ENCODE data around the gene ZFP62.
"Not testable (repeated sequence)": the region's sequence is repeated elsewhere in the genome, so short reads cannot be mapped to it uniquely, and the experiment has no call there.

Gene ZFP62

DNA sequence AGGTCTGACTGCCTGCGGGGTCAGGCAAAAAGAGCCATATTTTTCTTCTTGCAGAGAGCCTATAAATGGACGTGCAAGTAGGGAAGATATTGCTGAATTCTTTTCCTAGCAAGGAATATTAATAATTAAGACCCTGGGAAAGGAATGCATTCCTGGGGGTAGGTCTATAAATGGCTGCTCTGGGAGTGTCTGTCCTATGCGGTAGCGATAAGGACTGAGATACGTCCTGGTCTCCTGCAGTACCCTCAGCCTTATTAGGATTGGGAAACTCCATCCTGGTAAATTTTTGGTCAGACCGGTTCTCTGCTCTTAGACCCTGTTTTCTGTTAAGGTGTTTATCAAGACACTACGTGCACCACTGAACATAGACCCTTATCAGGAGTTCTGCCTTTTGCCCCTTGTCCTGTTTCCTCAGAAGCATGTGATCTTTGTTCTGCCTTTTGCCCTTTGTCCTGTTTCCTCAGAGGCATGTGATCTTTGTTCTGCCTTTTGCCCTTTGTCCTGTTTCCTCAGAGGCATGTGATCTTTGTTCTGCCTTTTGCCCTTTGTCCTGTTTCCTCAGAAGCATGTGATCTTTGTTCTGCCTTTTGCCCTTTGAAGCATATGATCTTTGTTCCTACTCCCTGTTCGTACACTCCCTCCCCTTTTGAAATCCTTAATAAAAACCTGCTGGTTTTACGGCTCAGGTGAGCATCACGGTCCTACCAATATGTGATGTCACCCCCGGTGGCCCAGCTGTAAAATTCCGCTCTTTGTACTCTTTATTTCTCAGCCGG is 32.1 kb downstream of the ZFP62 start:
- not testable (repeated sequence) for DNase-seq

- DNase-seq, result not testable (repeated sequence)
Observed at GRCh38 chr5:180827374-180827773, 33.7 kb downstream of the ZFP62 start.

DNA sequence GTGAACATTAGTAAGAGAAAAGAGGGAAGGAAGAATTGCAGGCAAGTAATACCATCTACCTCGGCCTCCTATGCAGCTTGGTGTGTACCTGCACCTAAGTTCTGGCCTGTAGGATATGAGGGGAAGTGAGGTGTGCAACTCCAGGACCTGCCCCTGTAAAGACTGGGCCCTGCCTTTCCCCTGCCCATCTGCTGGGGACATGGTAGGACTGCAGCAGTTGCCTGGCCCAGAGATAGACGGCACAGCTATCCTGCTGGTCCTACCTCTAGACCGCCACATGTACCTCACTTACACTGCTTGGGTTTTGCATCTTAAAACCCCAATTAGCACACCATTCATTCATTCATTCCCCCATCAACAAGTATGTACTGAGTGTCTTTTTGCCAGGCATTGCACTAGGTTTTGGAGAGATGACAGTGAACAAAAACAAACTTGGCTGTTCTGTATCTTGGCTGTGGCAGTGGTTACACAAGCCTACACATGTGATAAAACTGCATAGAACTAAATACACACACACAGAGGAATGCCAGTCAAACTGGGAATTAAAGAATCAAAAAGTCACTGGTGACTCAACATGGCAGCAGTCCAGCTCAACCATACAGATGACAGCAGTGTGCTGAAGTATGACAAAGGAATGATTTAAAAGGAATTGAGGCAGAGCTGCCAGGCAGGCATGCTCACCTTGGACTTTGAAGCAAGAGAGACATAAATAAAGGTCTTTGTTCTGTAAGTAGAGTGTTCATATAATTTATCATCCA is 35.1 kb downstream of the ZFP62 start:
- DNase-seq, result no peak

- DNase-seq, result no peak
Observed at GRCh38 chr5:180824630-180825476, 36.2 kb downstream of the ZFP62 start.

DNA sequence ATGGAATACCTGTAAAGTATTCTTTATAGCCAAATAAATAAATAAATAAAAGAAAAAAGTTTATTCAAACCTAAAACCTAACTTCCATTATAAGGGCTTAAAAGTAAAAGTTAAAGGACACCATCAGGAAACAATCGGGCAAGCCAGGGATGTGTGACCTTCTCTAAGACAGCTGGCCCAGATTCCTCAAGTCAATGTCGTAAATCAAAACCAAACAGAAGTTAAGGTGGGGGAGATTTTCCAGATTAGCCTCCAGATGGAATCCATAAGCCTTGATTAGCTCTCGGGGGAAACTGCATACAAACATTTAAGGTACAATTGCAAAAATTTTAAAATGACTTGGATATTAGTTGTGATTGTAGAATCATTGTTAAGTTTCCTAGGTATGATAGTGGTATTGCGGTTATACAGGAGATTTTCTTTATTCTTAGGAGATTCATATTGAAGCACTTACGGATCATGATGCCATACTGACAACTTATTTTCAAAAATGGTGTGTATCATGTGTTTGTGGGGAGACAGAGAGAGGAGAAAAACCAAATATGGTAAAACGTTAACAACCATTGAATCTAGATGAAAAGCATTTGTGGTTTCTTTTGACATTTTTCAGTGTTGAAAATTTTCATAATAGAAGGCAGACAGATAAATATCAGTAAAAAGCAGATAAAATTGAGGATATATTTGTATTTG is 37.0 kb downstream of the ZFP62 start:
- no peak for DNase-seq

DNA sequence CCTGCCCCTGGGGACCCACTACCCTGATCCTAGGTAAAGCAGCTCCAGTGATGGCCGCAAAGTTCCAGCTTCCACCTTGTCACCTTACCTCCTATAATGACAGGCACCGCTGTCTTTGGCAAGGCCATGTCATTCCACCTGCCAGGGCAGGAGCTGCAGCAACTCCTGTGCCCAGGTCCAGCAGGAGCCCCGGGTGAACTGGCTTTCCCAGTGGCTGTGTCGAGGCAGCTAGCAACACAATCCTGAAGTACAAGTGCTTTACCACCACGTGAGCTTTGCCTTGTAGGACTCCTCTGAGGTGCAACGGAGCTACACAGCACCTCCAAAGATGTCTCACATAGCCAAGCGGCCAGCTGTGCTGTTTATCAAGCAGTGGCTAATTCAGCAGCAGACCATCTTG is 37.7 kb downstream of the ZFP62 start:
- no peak for DNase-seq

DNA sequence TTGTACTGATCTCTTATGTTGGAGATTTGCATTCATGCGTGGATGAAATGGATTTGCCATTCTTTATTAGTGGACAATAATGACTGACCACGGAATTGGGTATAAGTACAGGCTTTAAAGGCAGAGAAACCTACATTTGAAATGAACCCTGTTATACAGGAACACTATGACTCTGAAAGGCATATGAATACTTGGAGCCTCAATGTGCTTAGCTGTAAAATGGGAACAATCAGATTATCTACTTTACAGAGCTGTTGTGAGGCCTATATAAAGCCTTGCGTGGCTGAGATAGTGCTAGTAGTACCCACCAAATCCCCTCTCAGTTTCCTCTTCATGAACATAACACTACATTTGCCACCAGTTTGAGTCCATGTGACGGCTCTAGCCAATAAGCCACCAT is 39.5 kb downstream of the ZFP62 start:
- DNase-seq, result no peak

DNA sequence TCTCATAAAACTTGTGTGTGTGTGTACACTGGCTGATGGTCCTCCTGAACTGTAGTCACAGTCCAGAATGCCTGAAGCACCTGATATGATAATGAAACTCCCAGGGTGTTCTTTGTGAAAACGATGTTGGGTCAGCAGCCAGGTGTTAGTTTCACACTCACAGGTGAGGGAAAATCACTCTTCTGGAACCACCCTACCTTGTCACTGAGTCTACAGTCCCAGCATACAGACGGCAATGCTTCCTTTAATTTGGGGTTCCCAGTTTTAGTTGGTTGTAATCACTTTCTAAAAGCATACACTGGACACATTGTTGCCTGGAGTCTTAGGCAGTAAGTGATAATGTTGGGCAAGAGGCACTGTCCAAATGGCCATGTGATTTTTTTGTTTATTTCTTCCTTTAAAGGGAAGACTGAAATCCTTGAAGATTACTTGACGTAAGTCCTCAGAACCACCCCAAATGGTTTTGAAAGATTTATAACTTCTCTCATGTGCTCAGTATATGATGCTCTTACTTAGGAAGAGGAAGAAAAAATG is 40.2 kb downstream of the ZFP62 start:
- no peak for DNase-seq

DNA sequence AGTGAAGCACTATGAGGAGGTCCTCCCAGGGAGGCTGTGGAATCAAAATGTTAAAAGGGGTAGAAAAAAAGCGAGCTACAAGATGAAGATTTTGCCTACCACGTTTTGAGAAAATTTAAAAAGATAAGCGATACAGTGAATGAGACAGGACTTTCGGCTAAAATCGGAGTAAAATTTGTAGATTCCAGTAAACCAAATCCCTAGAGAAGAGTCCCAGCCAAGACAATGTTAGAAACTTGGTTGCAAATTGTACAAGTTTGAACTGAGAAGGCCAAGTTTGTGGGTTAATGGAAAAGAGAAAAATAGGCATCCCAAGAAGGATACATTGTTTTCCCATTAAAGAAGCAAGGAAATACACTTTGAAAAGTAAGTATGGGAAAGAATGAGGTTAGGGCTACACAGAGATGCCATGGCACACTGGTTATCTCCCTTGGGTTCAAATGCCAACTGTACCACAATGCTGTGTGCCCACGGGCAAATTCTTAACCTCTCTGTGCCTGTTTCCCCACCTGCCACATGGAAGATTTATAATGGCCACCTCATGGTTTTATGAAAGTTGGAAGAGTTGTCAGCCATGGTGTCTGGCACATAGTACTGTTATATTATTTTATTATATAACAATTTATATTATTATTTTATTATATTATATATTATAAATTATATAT is 42.3 kb downstream of the ZFP62 start:
- no peak for DNase-seq

- no peak for DNase-seq
Observed at GRCh38 chr5:180817893-180818674, 43.0 kb downstream of the ZFP62 start.

DNA sequence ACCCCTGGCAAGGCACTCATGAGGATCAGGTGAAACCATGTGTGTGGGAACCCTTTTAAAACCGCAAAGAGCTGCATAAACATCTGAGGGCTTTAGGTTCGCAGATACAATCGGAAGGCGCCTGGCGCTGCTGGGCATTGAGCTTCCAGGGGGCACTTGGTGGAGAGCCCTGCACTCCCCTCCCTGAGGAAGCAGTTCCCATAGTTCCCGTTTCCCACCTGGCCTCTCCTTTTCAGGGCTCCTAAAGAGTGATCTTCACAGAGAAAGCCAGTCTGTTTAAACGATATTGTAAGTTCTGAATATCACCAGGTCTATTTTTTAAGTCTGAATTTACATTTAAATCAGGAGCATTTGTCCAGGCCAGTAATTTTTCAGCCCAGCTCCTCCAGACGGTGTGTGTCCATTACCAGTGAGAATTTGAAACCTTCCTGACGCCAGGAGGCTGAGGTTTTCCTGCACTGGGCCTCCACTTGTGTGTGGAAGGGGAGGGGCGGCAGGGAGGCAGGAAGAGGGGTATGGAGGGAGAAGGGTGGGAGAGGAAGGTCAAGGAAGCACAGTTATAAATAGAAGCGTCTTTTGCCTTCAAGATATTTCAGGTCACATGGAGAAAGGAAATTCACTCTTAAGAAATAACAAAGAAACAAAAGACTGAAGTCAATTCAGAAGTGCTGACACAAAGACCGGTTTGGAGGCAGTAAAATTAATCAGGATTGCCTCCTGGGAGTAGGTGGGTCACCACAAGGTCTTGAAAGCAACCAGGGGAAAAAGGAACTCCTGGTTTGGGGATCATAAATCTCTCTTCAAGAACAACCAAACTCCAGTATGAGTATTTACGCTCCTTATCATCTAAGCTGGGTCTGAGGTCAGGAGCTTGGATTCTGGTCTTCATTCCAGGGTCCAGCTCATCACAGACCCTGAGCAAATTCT is 44.2 kb downstream of the ZFP62 start:
- no peak for DNase-seq

DNA sequence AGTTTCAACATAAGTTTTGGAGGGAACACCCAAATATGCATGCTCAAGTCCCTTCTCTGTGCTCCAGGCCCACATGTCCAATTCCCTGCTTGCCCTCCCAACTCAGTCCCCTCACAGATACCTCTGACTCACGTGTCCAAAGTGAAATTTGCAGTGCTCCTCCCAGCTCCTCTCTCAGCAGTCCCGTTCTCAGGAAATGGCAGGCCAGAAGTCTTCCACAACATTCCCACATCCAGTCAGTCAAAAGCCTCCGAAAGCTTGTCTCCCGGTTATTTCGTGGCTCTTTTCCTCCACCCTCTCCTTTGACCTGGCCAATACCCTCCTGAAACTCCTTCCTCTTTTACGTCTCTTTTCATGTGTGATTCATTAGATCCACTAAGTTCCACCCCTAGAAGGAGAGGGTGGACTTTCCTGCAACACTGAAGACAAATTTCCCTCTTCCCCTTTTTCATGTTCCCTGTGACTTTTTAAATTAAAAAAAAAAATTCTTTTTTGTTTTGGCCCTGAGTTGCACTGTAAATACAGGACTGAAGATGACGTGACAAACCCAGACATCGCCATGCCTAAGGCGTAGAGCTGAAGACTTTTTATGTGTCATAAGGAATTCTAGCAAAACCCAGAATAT is 45.7 kb downstream of the ZFP62 start:
- DNase-seq, result no peak

DNA sequence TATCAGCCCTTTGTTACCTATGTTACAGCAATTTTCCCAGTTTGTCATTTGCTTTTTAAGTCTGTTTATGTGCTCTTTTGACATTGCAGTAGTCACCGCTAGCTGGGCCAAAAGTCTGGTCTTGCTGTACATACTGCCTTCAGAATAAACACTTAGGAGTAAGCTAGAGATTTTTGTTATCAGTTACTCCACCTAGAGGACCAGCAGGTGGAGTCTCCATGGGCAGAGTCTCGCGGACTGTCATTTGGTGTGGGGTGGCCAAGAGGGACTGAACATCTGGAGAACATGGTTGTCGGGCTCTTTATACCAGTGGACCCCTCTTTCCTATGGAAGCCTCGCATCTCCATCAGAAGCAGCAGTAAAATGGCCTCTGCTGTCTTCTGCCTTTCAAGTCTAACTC is 47.7 kb downstream of the ZFP62 start:
- no peak for DNase-seq

DNA sequence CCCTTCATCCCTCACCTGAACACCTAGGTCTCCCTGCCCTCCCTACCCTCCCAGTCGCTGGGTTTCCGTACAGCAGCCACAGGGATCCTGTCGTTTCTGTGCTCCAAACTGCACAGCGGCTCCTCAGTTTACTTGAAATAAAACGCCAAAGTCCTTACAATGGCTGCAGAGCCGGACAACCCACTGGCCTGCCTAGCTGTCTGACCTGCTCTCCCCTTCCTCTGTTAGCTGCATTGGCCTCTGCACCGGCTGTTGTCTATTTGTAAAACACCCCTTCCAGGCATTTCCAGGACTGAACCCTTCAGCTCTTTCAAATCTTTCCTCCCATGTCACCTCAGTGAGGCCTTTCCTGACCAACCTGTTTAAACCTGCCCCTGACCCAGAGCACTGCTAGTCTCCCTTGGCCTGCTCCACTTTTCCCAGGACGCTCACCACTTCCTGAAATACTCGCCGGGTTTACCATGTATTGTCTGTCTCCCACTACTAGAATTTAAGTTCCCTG is 49.4 kb downstream of the ZFP62 start:
- no peak for DNase-seq

DNA sequence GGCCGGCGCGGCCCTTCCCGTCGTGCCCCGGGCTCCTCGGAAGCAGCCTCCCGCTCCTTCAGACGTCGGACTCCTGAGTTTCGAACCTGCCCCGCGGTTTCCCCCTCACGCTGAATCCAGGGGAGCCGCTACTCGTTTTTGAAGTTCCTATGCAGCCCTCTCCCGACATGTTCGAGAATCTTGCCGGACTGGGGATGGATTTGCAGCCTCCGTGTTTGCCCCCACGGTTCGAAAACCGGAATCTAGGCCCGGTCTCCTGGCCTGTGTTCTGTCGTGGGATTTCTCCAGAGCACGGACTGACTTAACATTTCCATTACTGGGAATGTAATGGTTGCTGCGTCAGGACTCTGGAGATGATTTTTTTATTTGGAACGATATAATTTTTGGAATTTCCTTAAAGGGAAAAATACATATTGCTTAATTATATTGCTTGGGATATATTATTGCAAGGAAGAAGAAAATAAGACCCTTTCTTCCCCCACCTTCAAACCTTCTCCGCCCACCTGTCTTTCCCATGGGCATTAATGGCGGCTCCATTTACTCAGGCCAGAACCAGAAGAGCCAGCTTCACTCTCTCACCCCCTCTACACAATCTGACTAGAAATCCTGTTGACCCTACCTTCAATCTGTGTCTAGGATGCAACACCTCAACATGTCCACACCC is 50.0 kb downstream of the ZFP62 start:
- no peak for DNase-seq

DNA sequence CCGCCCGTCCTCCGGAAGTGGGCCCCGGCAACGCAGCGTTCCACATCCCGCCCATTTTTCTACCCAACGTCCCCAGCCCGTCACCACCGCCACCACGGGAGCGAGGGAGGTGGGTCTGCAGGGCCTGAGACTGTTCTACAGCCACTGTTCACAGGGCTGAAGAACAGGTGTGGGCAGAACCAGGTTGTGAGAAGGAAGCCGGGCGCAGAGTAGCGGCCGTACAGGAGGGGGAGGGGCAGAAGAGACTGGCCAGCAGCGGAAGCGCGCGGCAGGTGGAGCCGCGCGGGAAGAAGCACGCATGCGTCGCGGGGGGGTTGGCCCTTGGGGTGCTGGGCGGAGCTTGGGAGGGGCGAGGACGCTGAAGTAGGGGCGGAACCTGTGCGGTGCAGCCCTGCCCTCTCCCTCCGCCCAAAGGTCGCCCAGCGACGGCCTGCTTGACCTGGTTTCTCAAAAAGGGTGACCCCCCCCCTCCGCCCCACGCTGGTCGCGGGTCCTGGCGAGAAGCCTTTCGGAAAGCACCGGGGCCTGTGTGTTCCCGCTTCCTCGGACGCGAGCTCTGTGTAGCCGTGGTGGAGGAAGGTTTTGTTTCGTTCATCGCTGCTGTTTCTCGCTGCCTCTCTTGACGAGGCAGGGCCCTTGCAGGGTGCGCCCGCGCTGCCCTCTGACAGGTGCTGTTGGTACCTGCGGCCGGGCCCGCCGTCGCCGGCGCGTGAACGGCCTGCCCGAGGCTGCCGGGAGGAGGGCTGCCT is 50.7 kb downstream of the ZFP62 start:
- DNase-seq, result peak; percentile 94

GRCh38 chr5:180809403-180810209 is 51.5 kb downstream of the ZFP62 start:
- peak; percentile 77 for DNase-seq

All from NCI-H748 treated with DMSO at 0.1 percent for 48 hours (cell line).